PC-3 (cell line): Measurements from ENCODE around the gene OR51B6. TPM values are rescaled to one million over a fixed set of nuclear protein-coding genes. Genes with fewer than 3 reads are reported as not detected.
"Not testable (repeated sequence)": the region's sequence is repeated elsewhere in the genome, so short reads cannot be mapped to it uniquely, and the experiment has no call there.

Source experiments
- ATAC-seq: fragments of 200-7000 bp; cut with Tn5 transposase; 2 replicates; pipeline ENCODE4 v1.9.1; 2020; ENCODE audit warnings: mild to moderate bottlenecking, moderate library complexity
- BruUV-seq: library from RNA; stranded (reverse); fragments of 400-500 nt; replicated peaks from 2 replicates; lab custom pipeline; 2021; lab: Mats Ljungman, UMichigan
- CTCF ChIA-PET: fragments of 300-600 bp; sonication (Branson Sonifier 250); formaldehyde crosslinking; loops from one replicate; lab custom pipeline; 2022; ENCODE audit warnings: antibody characterized with exemption; lab: Charles Lee
- POLR2A ChIA-PET: fragments of 300-600 bp; sonication (Branson Sonifier 250); formaldehyde crosslinking; loops from one replicate; lab custom pipeline; 2022; ENCODE audit warnings: antibody characterized with exemption; ENCODE audit not compliant: unreplicated experiment; lab: Charles Lee
- DNase-seq: peaks from one replicate; pipeline ENCODE4 v3.0.0-alpha.2; 2015
- H2AFZ ChIP-seq: fragments of 300-600 bp; sonication (generic); 2 replicates; pipeline ENCODE4 v1.6.0; 2016; ENCODE audit warnings: antibody characterized with exemption, low read length
- H3F3A ChIP-seq: fragments of 300-600 bp; sonication (generic); one replicate; pipeline ENCODE4 v1.6.0; 2017; ENCODE audit warnings: antibody characterized with exemption, low read length, control low read depth, mild to moderate bottlenecking; ENCODE audit not compliant: unreplicated experiment
- H3K27ac ChIP-seq: fragments of 300-600 bp; sonication (generic); 2 replicates; pipeline ENCODE4 v1.5.1; 2016; ENCODE audit warnings: mild to moderate bottlenecking, low read length
- H3K27me3 ChIP-seq: fragments of 300-600 bp; sonication (generic); 2 replicates; pipeline ENCODE4 v1.6.1; 2016; ENCODE audit warnings: low read length, mixed read lengths
- H3K36me3 ChIP-seq: fragments of 300-600 bp; sonication (generic); 2 replicates; pipeline ENCODE4 v1.6.1; 2016; ENCODE audit warnings: low read depth, mixed run types, low read length, mixed read lengths
- H3K4me1 ChIP-seq: fragments of 300-600 bp; sonication (generic); 2 replicates; pipeline ENCODE4 v1.5.1; 2016; ENCODE audit warnings: low read length; ENCODE audit not compliant: insufficient read depth
- H3K4me2 ChIP-seq: fragments of 300-600 bp; sonication (generic); 2 replicates; pipeline ENCODE4 v1.6.0; 2016; ENCODE audit warnings: low read length
- H3K4me3 ChIP-seq: fragments of 300-600 bp; sonication (generic); 2 replicates; pipeline ENCODE4 v1.5.1; 2016; ENCODE audit warnings: mild to moderate bottlenecking, low read length, mixed read lengths
- H3K79me2 ChIP-seq: fragments of 300-600 bp; sonication (generic); 2 replicates; pipeline ENCODE4 v1.6.1; 2017; ENCODE audit warnings: low read length, mixed read lengths
- H3K9ac ChIP-seq: fragments of 300-600 bp; sonication (generic); 2 replicates; pipeline ENCODE4 v1.6.0; 2016; ENCODE audit warnings: mild to moderate bottlenecking, low read length
- H3K9me2 ChIP-seq: fragments of 300-600 bp; sonication (generic); replicated peaks from 2 replicates; pipeline ENCODE4 v1.6.1; 2016; ENCODE audit warnings: mixed run types, low read length, mixed read lengths
- H3K9me3 ChIP-seq: fragments of 300-600 bp; sonication (generic); 2 replicates; pipeline ENCODE4 v1.6.1; 2016; ENCODE audit warnings: low read length, mixed read lengths
- H4K20me1 ChIP-seq: fragments of 300-600 bp; sonication (generic); 2 replicates; pipeline ENCODE4 v1.6.1; 2016; ENCODE audit warnings: low read length, mixed read lengths
- EZH2 ChIP-seq: fragments of 300-600 bp; sonication (generic); IDR thresholded peaks from one replicate; pipeline ENCODE4 v1.6.1; 2017; ENCODE audit warnings: antibody characterized with exemption, mild to moderate bottlenecking, low read length; ENCODE audit not compliant: unreplicated experiment
- EZH2phosphoT487 ChIP-seq: fragments of 300-600 bp; sonication (generic); IDR thresholded peaks from 2 replicates; pipeline ENCODE4 v1.6.1; 2018; ENCODE audit warnings: mild to moderate bottlenecking, antibody characterized with exemption, low read length, borderline replicate concordance
- intact Hi-C: fragments of 100-400 bp; cut with micrococcal nuclease; formaldehyde crosslinking; loops from 2 replicates; pipeline ENCODE4 v1.9.0; 2023
- total RNA-seq: library from RNA; depleted of rRNA; stranded (reverse); fragments of >200 nt; gene quantifications from 2 replicates; pipeline ENCODE4 v1.2.3, GENCODE V29; 2014
- TF ChIP-seq, protein P1 (sequence below): fragments of 300-600 bp; sonication (generic); conservative IDR thresholded peaks from 2 replicates; pipeline ENCODE4 v1.5.1; 2017; ENCODE audit warnings: antibody characterized with exemption, low read depth, mild to moderate bottlenecking, low read length

OR51B6 gene
- total RNA-seq, 1 experiment from 2014 or later: not detected

GRCh38 chr11:5336331-5336730 is 15.0 kb upstream of the OR51B6 start:
- POLR2A ChIA-PET: no interaction called here
- intact Hi-C loops: no loop called here
- DNase-seq (no peak), ATAC-seq (no peak)
- H3K9me2 ChIP-seq: no peaks in the 10 kb centered on the region
- H3K36me3 ChIP-seq: no peaks in the 10 kb centered on the region
- no peaks in the 10 kb centered on the region for H3K79me2 ChIP-seq
- no peak overlapping the region for H3K9ac ChIP-seq
- H3K4me2 ChIP-seq: no peak overlapping the region
- no peaks in the 10 kb centered on the region for H3F3A ChIP-seq
- no peaks in the 10 kb centered on the region for H3K9me3 ChIP-seq
- no TSS peak for BruUV-seq
- H3K4me1 ChIP-seq: no peaks in the 10 kb centered on the region
- H4K20me1 ChIP-seq: no peaks in the 10 kb centered on the region
- CTCF ChIA-PET: no interaction called here
- no peaks in the 10 kb centered on the region for H3K27me3 ChIP-seq
- H3K27ac ChIP-seq: no peak overlapping the region
- no peak overlapping the region for H2AFZ ChIP-seq
- H3K4me3 ChIP-seq: no peak overlapping the region
- TF ChIP-seq EZH2: no peak
- TF ChIP-seq, protein P1, sequence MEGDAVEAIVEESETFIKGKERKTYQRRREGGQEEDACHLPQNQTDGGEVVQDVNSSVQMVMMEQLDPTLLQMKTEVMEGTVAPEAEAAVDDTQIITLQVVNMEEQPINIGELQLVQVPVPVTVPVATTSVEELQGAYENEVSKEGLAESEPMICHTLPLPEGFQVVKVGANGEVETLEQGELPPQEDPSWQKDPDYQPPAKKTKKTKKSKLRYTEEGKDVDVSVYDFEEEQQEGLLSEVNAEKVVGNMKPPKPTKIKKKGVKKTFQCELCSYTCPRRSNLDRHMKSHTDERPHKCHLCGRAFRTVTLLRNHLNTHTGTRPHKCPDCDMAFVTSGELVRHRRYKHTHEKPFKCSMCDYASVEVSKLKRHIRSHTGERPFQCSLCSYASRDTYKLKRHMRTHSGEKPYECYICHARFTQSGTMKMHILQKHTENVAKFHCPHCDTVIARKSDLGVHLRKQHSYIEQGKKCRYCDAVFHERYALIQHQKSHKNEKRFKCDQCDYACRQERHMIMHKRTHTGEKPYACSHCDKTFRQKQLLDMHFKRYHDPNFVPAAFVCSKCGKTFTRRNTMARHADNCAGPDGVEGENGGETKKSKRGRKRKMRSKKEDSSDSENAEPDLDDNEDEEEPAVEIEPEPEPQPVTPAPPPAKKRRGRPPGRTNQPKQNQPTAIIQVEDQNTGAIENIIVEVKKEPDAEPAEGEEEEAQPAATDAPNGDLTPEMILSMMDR: no peak
- TF ChIP-seq EZH2phosphoT487: no peak

GRCh38 chr11:5337253-5337652 is 14.1 kb upstream of the OR51B6 start:
- H3K4me1 ChIP-seq, H3K4me3 ChIP-seq, H3K27me3 ChIP-seq, intact Hi-C loops, H3K9ac ChIP-seq, POLR2A ChIA-PET, DNase-seq, BruUV-seq, H3K36me3 ChIP-seq, H3K9me2 ChIP-seq, H3K79me2 ChIP-seq, ATAC-seq, H4K20me1 ChIP-seq, CTCF ChIA-PET, H3F3A ChIP-seq, H3K4me2 ChIP-seq, H3K27ac ChIP-seq, H3K9me3 ChIP-seq, H2AFZ ChIP-seq: not testable (repeated sequence)

DNA sequence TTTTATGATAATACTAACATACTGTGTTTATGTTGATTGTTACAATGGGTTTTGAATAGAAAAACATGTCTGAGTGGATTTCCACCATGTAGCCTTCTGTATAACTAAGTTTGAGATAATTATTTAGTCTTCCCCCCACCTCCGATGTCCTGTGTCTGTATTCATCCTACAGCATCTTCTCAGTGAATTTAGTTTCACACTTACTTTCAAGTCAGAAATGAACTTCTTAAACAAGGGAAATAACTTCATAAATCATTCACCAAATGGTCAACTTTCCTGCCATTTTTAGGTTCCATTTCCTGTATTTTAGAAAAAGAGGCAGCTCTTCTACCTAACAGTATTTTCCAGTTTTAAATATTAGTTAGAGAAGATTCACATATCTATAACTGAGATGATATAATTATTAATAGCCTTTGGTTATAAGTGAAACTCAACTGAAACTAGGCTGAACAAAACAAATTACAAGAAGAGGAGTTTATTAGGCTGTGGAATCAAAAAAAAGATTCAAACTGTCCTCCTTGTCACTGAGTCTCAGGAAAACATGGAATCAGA is 11.5 kb upstream of the OR51B6 start:
- ChIA-PET POLR2A (no interaction called here), CTCF (no interaction called here)
- Histone ChIP-seq H3K79me2 (no peaks in the 10 kb centered on the region), H3K36me3 (no peaks in the 10 kb centered on the region), H3K9ac (no peak overlapping the region), H2AFZ (no peak overlapping the region), H3K9me2 (no peaks in the 10 kb centered on the region), H3F3A (no peaks in the 10 kb centered on the region), H4K20me1 (no peaks in the 10 kb centered on the region), H3K27me3 (no peaks in the 10 kb centered on the region), H3K4me1 (no peaks in the 10 kb centered on the region), H3K4me2 (no peak overlapping the region), H3K9me3 (no peaks in the 10 kb centered on the region), H3K27ac (no peak overlapping the region), H3K4me3 (no peak overlapping the region)
- intact Hi-C loops: no loop called here
- TF ChIP-seq, protein P1: no peak
- TF ChIP-seq EZH2phosphoT487: no peak
- no peak for TF ChIP-seq EZH2
- DNase-seq: no peak
- BruUV-seq: no TSS peak
- ATAC-seq: no peak
